Hematopoietic multipotent progenitor cell treated with erythropoietin and hydrocortisone succinate and interleukin-3 and kit ligand, for 6 days (in vitro differentiated cells): ENCODE measurements around the gene RGS3.

Experiments used
- DNase-seq: peaks from one replicate; pipeline ENCODE4 v3.0.0-alpha.2; 2015

The RGS3 gene

GRCh38 chr9:113590991-113591898, 127.7 kb downstream of the RGS3 start:
- DNase-seq: peak; percentile 92

GRCh38 chr9:113591899-113592625, 128.5 kb downstream of the RGS3 start:
- DNase-seq: no peak

- DNase-seq: no peak
These were observed 129.5 kb downstream of the RGS3 start for GRCh38 chr9:113592876-113593575.

GRCh38 chr9:113593682-113594281, 130.3 kb downstream of the RGS3 start:
- peak; percentile 80 for DNase-seq

- DNase-seq: no peak
These were observed 131.2 kb downstream of the RGS3 start for GRCh38 chr9:113594484-113595299.

GRCh38 chr9:113596616-113597320, 133.2 kb downstream of the RGS3 start:
- DNase-seq: no peak

GRCh38 chr9:113597390-113598241, 134.1 kb downstream of the RGS3 start:
- no peak for DNase-seq

DNA sequence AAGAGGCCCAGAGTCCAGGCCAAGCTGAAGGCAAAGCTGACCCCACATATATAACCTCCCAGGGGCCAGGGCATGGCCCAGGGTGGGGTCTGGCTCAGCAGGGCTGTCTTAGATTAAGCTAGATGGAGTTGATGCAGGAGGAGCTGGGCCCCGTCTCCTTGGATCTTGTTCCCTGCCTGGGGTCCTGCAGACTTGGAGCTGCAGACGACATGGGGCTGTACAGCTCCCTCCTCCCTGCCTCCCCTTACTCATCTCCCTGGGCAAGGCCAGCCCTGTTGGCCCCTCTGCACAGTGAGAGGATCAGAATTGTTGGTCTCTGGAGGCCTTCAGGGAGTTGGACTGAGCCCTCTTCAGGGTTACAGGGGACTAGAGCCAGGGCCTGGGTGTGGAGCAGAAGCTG, 134.9 kb downstream of the RGS3 start:
- DNase-seq: no peak

DNA sequence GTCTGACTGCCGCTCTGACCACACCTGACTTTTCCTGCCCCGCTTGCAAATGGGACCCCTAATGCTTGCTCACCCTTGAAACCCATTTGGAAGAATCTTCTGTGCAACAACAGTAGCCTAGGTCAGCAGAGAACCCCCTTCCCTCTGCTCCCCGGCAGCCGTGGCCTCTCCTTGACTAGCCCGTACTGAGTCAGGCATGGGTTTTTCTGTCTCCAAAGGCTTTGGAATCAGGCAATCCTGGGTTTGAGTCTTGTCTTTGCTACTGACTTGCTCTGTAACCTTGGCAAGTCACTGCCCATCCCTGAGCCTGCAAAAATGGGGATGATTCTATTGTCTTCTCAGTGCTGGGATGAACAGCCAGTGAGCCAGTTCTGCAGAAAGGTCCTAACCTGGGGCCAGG, 135.4 kb downstream of the RGS3 start:
- DNase-seq: no peak

DNA sequence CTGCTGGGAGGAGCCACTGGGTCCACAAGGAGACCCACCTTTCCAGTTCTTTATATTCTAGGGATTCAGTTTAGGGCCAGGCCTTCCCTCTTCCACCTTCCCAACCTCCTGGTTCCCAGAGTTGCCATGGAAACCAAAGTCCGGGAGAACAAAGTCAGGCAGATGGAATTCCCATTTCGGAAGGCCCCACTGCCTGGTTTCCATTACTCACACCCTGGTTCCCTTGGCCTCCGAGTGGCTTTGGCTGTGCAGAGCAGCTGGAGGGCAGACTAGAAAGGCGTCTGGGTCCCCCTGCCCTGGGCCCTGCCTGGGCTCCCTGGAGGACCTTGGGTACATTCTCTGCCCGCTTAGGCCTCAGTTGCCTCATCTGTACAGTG, 136.1 kb downstream of the RGS3 start:
- DNase-seq: no peak

- DNase-seq: no peak
These were observed 136.7 kb downstream of the RGS3 start for GRCh38 chr9:113600023-113600823.

DNA sequence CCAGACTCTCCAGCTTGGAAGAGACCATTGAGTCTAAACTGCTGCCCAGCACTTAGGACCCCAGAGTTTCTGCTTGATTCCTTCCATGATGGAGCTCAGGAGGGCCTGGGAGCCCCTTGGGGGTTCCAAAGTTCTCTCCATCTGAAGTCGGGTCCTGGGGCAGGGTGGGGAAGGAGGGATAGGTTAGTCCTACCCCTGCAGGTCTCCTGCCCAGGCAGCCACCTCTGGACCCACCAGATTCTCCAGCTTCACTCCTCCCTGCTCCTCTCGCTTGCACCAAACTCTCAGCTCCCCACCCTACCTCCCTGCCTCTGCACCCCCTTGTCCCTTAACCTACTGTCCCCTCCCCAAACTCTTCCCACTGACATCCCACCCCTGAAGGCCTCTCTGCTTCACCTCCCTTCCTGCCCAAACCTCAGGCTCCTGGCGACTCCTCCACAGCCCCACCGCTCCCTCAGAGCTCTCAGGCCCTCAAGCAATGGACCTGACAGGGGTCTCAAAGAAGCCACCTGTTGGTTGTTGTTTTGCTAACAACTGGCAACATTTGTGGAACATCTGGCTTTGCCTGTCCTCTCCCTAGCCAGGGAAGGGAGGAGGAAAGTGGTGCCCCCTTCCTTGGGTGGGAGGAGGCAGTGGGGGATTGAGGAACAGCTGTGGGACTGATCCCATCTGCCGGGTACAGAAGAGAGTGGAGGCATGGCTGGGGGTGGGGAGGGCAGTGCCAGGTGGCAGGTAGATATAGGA, 137.5 kb downstream of the RGS3 start:
- DNase-seq: no peak

DNA sequence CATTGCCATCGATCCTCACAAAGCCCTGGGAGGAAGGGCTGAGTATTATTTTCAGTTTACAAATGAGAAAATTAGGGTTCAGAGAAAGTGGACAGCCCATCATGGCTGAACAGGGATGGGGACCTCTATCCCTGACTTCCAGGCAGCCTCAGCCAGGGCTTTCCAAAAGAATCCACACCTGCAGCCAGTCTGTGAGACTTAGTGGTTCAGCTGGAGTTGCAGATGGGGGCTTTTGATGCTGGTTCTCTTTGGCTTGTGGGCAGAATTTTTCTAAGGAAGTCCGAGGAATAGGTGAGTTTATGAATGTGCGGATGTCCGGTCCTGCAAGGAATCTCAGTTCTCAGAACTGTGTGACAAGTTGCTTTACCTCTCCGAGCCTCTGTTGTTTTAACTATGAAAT, 138.1 kb downstream of the RGS3 start:
- DNase-seq: no peak

DNA sequence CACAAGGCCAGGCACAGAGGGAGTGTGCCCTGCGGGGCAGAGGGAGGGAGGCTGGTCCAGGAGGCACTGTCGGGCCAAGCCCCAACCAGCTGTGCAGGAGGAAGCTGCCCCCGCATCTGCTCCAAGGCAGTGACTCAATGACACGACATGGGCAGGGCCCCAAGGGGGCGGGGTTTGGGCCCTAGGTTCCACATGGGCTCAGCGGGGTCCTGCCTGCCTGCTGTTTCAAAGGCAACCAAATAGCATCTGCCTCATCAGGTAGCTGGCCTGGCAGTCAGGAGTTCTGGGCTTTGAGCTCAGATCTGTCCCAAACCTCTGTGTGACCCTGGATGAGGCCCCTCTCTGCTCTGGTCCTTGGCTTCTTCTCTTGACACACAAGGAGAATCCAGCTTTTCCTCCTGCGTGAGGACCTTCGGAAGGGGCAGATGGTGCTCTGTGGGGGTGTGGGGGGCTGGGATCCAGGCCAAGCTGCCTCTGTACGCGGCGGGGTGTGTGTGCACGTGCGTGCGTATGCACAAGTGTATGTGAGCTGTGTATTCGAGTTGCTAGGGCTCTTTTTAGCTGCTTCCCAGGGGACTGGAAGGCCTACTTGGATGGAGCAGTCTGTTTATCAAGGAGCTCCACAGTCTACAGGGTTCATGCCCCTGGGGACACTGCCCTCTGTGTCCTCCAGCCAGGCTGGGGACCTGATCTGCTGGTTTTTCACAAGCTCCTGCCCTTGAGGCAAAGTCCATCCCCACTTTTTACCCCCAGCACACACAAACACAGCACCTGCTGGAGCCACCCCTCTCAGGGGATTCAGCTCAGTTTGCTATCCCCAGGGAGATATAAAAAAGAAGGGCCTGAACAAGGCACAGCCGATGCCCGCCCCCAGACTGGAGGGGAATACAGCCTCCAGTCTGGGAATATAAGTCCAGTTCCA, 138.9 kb downstream of the RGS3 start:
- peak; percentile 77 for DNase-seq

DNA sequence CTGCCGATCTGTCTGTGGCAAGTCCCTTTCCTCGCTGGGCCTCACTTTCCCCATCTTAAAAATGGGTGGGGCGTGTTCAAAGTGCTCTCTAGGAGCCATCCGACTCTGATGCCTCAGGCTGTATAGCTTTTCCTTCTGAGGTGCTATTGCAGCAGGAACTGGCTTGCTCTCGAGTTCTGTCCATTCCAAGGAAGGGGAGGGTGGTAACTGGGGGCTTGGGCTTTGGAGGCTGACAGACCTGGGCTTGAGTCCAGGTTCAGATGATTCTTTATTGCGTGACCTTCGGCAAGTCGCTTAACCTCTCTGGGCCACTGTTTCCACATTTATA, 139.5 kb downstream of the RGS3 start:
- DNase-seq: no peak

- no peak for DNase-seq
These were observed 140.2 kb downstream of the RGS3 start for GRCh38 chr9:113603773-113604172.

DNA sequence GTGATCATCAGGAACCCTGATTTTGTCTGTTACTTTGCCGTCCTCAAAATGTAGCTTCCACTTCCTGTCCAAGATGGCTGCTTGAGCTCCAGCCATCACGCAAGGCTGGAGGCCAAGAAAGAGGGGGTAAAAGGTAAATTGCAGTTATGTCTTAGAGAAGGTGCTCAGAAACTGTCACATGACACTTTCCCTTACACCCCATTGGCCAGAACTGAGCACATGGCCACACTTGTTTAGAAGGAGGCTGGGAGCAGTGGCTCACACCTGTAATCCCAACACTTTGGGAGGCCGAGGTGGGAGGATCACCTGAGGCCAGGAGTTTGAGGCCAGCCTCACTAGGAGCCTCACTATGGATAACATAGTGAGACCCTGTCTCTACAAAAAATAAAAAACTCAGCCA, 140.9 kb downstream of the RGS3 start:
- DNase-seq: no peak

DNA sequence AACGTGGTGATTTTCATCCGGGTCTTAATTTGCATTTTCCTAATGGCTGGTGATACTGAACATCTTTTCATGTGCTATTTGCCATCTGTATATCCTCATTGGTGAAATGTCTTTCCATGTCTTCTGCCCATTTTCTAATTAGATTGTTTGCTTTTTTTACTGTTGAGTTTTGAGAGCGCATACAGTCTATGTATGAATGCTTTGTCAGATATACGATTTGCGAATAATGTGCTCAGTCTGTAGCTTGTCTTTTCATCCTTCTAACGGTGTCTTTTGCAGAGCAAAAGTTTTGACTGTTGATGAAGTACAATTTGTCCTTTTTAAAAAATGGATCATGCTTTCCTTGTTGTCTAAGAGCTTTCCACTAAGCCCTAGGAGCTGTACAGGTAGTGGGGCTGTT, 143.0 kb downstream of the RGS3 start:
- no peak for DNase-seq
